GM12878 (cell line): ENCODE measurements around the gene ZFTA.

Source experiments
- GABPA ChIP-seq: IDR thresholded peaks from 2 replicates; pipeline ENCODE4 v1.6.1; 2014; ENCODE audit warnings: antibody characterized with exemption, low read depth, mild to moderate bottlenecking, inconsistent platforms
- TF ChIP-seq, protein P1 (sequence below), 3 experiments: IDR thresholded peaks in 2 of 3; conservative IDR thresholded peaks in 1 of 3; 2 replicates each; pipeline ENCODE4 v1.5.1; 2011; ENCODE audit warnings: low read depth in 3 of 3, low read length in 3 of 3, mild to moderate bottlenecking in 3 of 3, control low read depth in 2 of 3, moderate library complexity in 2 of 3, inconsistent platforms in 1 of 3, mixed read lengths in 1 of 3; ENCODE audit not compliant: control insufficient read depth in 2 of 3, insufficient read depth in 1 of 3; ENCODE audit errors: extremely low read depth in 1 of 3
- TF ChIP-seq, protein P2 (sequence below): IDR thresholded peaks from 2 replicates; pipeline ENCODE4 v1.6.1; 2012; ENCODE audit warnings: mild to moderate bottlenecking, low read depth, low read length

- TF ChIP-seq, protein P1, sequence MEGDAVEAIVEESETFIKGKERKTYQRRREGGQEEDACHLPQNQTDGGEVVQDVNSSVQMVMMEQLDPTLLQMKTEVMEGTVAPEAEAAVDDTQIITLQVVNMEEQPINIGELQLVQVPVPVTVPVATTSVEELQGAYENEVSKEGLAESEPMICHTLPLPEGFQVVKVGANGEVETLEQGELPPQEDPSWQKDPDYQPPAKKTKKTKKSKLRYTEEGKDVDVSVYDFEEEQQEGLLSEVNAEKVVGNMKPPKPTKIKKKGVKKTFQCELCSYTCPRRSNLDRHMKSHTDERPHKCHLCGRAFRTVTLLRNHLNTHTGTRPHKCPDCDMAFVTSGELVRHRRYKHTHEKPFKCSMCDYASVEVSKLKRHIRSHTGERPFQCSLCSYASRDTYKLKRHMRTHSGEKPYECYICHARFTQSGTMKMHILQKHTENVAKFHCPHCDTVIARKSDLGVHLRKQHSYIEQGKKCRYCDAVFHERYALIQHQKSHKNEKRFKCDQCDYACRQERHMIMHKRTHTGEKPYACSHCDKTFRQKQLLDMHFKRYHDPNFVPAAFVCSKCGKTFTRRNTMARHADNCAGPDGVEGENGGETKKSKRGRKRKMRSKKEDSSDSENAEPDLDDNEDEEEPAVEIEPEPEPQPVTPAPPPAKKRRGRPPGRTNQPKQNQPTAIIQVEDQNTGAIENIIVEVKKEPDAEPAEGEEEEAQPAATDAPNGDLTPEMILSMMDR (IDR thresholded peaks at IDR 0.05 in 2 of 3, conservative IDR thresholded peaks at IDR 0.05 in 1 of 3; ENCODE audit: control insufficient read depth in 2 of 3, extremely low read depth in 1 of 3, insufficient read depth in 1 of 3, low read depth in 3 of 3, low read length in 3 of 3) = no peak
- no peak for TF ChIP-seq GABPA
- TF ChIP-seq, protein P2, sequence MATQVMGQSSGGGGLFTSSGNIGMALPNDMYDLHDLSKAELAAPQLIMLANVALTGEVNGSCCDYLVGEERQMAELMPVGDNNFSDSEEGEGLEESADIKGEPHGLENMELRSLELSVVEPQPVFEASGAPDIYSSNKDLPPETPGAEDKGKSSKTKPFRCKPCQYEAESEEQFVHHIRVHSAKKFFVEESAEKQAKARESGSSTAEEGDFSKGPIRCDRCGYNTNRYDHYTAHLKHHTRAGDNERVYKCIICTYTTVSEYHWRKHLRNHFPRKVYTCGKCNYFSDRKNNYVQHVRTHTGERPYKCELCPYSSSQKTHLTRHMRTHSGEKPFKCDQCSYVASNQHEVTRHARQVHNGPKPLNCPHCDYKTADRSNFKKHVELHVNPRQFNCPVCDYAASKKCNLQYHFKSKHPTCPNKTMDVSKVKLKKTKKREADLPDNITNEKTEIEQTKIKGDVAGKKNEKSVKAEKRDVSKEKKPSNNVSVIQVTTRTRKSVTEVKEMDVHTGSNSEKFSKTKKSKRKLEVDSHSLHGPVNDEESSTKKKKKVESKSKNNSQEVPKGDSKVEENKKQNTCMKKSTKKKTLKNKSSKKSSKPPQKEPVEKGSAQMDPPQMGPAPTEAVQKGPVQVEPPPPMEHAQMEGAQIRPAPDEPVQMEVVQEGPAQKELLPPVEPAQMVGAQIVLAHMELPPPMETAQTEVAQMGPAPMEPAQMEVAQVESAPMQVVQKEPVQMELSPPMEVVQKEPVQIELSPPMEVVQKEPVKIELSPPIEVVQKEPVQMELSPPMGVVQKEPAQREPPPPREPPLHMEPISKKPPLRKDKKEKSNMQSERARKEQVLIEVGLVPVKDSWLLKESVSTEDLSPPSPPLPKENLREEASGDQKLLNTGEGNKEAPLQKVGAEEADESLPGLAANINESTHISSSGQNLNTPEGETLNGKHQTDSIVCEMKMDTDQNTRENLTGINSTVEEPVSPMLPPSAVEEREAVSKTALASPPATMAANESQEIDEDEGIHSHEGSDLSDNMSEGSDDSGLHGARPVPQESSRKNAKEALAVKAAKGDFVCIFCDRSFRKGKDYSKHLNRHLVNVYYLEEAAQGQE = no peak
These were observed 5.7 kb downstream of the ZFTA start for GRCh38 chr11:63762654-63763495.
